HepG2 (cell line): ENCODE measurements around the gene CNTN5. TPM values are rescaled to one million over a fixed set of nuclear protein-coding genes. Genes with fewer than 3 reads are reported as not detected.

Experiments
- ATAC-seq: fragments of 200-7000 bp; cut with Tn5 transposase; 3 replicates; pipeline ENCODE4 v1.9.1; 2020; ENCODE audit warnings: mild to moderate bottlenecking, moderate library complexity
- BruUV-seq: library from RNA; stranded (reverse); fragments of 400-500 nt; replicated peaks from 2 replicates; lab custom pipeline; 2021; lab: Mats Ljungman, UMichigan
- CTCF ChIA-PET: fragments of 300-600 bp; formaldehyde crosslinking; extraction: SDS; loops from one replicate; lab custom pipeline; 2021; ENCODE audit warnings: low total read pairs, inconsistent platforms, low intra/inter-chr PET ratio; lab: Yijun Ruan, JAX
- POLR2A ChIA-PET: fragments of 350-600 bp; sonication (Branson Sonifier 250); formaldehyde crosslinking; loops from one replicate; lab custom pipeline; 2020; ENCODE audit warnings: antibody characterized with exemption, inconsistent platforms; lab: Yijun Ruan, JAX
- DNase-seq: peaks from one replicate; pipeline ENCODE4 v3.0.0-alpha.2; 2015; ENCODE audit warnings: low spot score
- FAIRE-seq: peaks from 3 replicates; lab custom pipeline; 2011; peaks lifted over from hg19 to GRCh38; lab: Jason Lieb, UNC
- H2AFZ ChIP-seq: one replicate; pipeline ENCODE4 v1.6.1; 2011; ENCODE audit warnings: low read length, inconsistent platforms
- H3K27ac ChIP-seq: fragments of 300-600 bp; 3 replicates; pipeline ENCODE4 v1.8.0; 2011; ENCODE audit warnings: mixed run types, mild to moderate bottlenecking, mixed read lengths, low read length, inconsistent platforms; ENCODE audit not compliant: insufficient read depth; ENCODE audit errors: extremely low read length
- H3K27me3 ChIP-seq, 2 experiments: fragments of 200-600 bp in 1 of 2; 2 replicates in 1 of 2; 3 replicates in 1 of 2; pipeline versions ENCODE4 v1.6.0 to v1.8.0; 2011; ENCODE audit warnings: low read length in 2 of 2, mild to moderate bottlenecking in 2 of 2, moderate library complexity in 2 of 2, inconsistent platforms in 1 of 2; ENCODE audit not compliant: insufficient read depth in 2 of 2, control insufficient read depth in 1 of 2
- H3K36me3 ChIP-seq, 2 experiments: fragments of 200-600 bp in 1 of 2; replicated peaks in 1 of 2; 2 replicates in 1 of 2; 3 replicates in 1 of 2; pipeline versions ENCODE4 v1.5.1 to v1.8.0; 2011; ENCODE audit warnings: low read length in 2 of 2, inconsistent platforms in 1 of 2; ENCODE audit not compliant: insufficient read depth in 2 of 2, control insufficient read depth in 1 of 2
- H3K4me1 ChIP-seq: 2 replicates; pipeline ENCODE4 v1.5.1; 2012; ENCODE audit warnings: low read length, inconsistent platforms; ENCODE audit not compliant: insufficient read depth
- H3K4me2 ChIP-seq: 2 replicates; pipeline ENCODE4 v1.6.0; 2011; ENCODE audit warnings: low read depth, low read length, inconsistent platforms
- H3K4me3 ChIP-seq, 3 experiments: fragments of 200-600 bp in 1 of 3; sonication (generic), shearing (Covaris generic) in 1 of 3; replicated peaks in 1 of 3; 2 replicates each; pipeline ENCODE4 v1.5.1; 2011 to 2016; ENCODE audit warnings: low read length in 3 of 3, inconsistent platforms in 2 of 3, low read depth in 2 of 3, mild to moderate bottlenecking in 2 of 3, control low read depth in 1 of 3, mixed read lengths in 1 of 3; ENCODE audit not compliant: insufficient read depth in 1 of 3
- H3K79me2 ChIP-seq: one replicate; pipeline ENCODE4 v1.6.1; 2011; ENCODE audit warnings: low read length, inconsistent platforms; ENCODE audit not compliant: insufficient read depth
- H3K9ac ChIP-seq: 2 replicates; pipeline ENCODE4 v1.6.0; 2011; ENCODE audit warnings: mild to moderate bottlenecking, low read depth, low read length, inconsistent platforms; ENCODE audit not compliant: insufficient read depth
- H3K9me3 ChIP-seq: 2 replicates; pipeline ENCODE4 v1.5.1; 2012; ENCODE audit warnings: mild to moderate bottlenecking, low read length
- H4K20me1 ChIP-seq: 2 replicates; pipeline ENCODE4 v1.6.0; 2011; ENCODE audit warnings: inconsistent platforms, mild to moderate bottlenecking, low read length, moderate library complexity; ENCODE audit not compliant: insufficient read depth
- CENPBD1 ChIP-seq: sonication (generic); formaldehyde crosslinking; IDR thresholded peaks from 2 replicates; pipeline ENCODE4 v1.8.0; 2022; ENCODE audit warnings: missing genetic modification reagents, low read depth, mild to moderate bottlenecking, borderline replicate concordance
- CERS6 ChIP-seq: sonication (generic); formaldehyde crosslinking; IDR thresholded peaks from 2 replicates; pipeline ENCODE4 v1.5.0; 2020; ENCODE audit warnings: missing genetic modification reagents
- EED ChIP-seq: sonication (generic); formaldehyde crosslinking; IDR thresholded peaks from 2 replicates; pipeline ENCODE4 v1.5.0; 2020; ENCODE audit warnings: mild to moderate bottlenecking, missing genetic modification reagents
- FOXM1 ChIP-seq: sonication (generic); formaldehyde crosslinking; IDR thresholded peaks from 2 replicates; pipeline ENCODE4 v1.5.0; 2020; ENCODE audit warnings: missing genetic modification reagents
- KLF12 ChIP-seq: sonication (generic); formaldehyde crosslinking; IDR thresholded peaks from 2 replicates; pipeline ENCODE4 v1.4.0; 2020; ENCODE audit warnings: missing genetic modification reagents, borderline replicate concordance
- NRL ChIP-seq: sonication (generic); formaldehyde crosslinking; IDR thresholded peaks from 2 replicates; pipeline ENCODE4 v1.5.0; 2020; ENCODE audit warnings: missing genetic modification reagents, mild to moderate bottlenecking, moderate library complexity, borderline replicate concordance
- PITX1 ChIP-seq: sonication (generic); formaldehyde crosslinking; IDR thresholded peaks from 2 replicates; pipeline ENCODE4 v1.5.1; 2020; ENCODE audit warnings: mild to moderate bottlenecking, missing genetic modification reagents
- SIX4 ChIP-seq: sonication (generic); formaldehyde crosslinking; IDR thresholded peaks from 2 replicates; pipeline ENCODE4 v1.4.0; 2020; ENCODE audit warnings: missing genetic modification reagents
- TBX2 ChIP-seq: sonication (generic); formaldehyde crosslinking; IDR thresholded peaks from 2 replicates; pipeline ENCODE4 v1.5.0; 2020; ENCODE audit warnings: missing genetic modification reagents, mild to moderate bottlenecking, borderline replicate concordance
- XRCC5 ChIP-seq: fragments of 200-400 bp; formaldehyde crosslinking; optimal IDR thresholded peaks from 2 replicates; pipeline ENCODE3; 2017; ENCODE audit warnings: mild to moderate bottlenecking, low read length
- YEATS2 ChIP-seq: sonication (generic); formaldehyde crosslinking; IDR thresholded peaks from 2 replicates; pipeline ENCODE4 v1.4.0; 2020; ENCODE audit warnings: missing genetic modification reagents, borderline replicate concordance
- ZFP36L1 ChIP-seq: sonication (generic); formaldehyde crosslinking; IDR thresholded peaks from 2 replicates; pipeline ENCODE4 v1.8.0; 2022; ENCODE audit warnings: mild to moderate bottlenecking, missing genetic modification reagents, moderate library complexity
- ZNF263 ChIP-seq: sonication (generic); formaldehyde crosslinking; IDR thresholded peaks from 2 replicates; pipeline ENCODE4 v1.4.0; 2020; ENCODE audit warnings: missing genetic modification reagents
- ZNF672 ChIP-seq: sonication (generic); formaldehyde crosslinking; IDR thresholded peaks from 2 replicates; pipeline ENCODE4 v1.8.1; 2022; ENCODE audit warnings: missing genetic modification reagents
- ZNF746 ChIP-seq: sonication (generic); formaldehyde crosslinking; IDR thresholded peaks from 2 replicates; pipeline ENCODE4 v1.8.0; 2022; ENCODE audit warnings: mild to moderate bottlenecking, missing genetic modification reagents
- ZNF773 ChIP-seq: sonication (generic); formaldehyde crosslinking; IDR thresholded peaks from 2 replicates; pipeline ENCODE4 v1.4.0; 2020; ENCODE audit warnings: missing genetic modification reagents, borderline replicate concordance
- in situ Hi-C: cut with HindIII; loops from 2 replicates; pipeline ENCODE4 v1.10.0; 2017; ENCODE audit warnings: low pct_unique_long_range_greater_than_20kb; ENCODE audit not compliant: extremely low pct_ligation_motif_present
- intact Hi-C: fragments of 100-400 bp; cut with micrococcal nuclease; formaldehyde crosslinking; loops from one replicate; pipeline ENCODE4 v1.10.0; 2022; ENCODE audit not compliant: unreplicated experiment
- polyA plus RNA-seq, 8 experiments: library from polyadenylated mRNA; depleted of rRNA in 3 of 8; stranded (reverse) in 7 of 8; unstranded in 1 of 8; fragments of >200 nt; fragmentation: Illumina TruSeq in 4 of 8; extraction: Trizol in 4 of 8; gene quantifications; 2 replicates each; pipeline versions ENCODE4 v1.2.1 to v1.2.3, GENCODE V29; 2011 to 2016; ENCODE audit warnings: low read depth in 4 of 8, missing spikeins in 1 of 8, mixed read lengths in 1 of 8; ENCODE audit not compliant: insufficient read depth in 1 of 8
- total RNA-seq, 5 experiments: library from RNA; depleted of rRNA; stranded (reverse); fragments of >200 nt; fragmentation: Illumina TruSeq; extraction: Trizol; gene quantifications; 2 replicates each; pipeline ENCODE4 v1.2.3, GENCODE V29; 2016; ENCODE audit warnings: low read depth in 1 of 5
- TF ChIP-seq, protein P1 (sequence below): sonication (generic); formaldehyde crosslinking; IDR thresholded peaks from 2 replicates; pipeline ENCODE4 v1.9.0; 2021; ENCODE audit warnings: missing genetic modification reagents, mild to moderate bottlenecking, borderline replicate concordance
- TF ChIP-seq, protein P2 (sequence below): sonication (generic); formaldehyde crosslinking; IDR thresholded peaks from 2 replicates; pipeline ENCODE4 v1.4.0; 2020; ENCODE audit warnings: mild to moderate bottlenecking, missing genetic modification reagents
- TF ChIP-seq, protein P3 (sequence below): sonication (generic); formaldehyde crosslinking; IDR thresholded peaks from 2 replicates; pipeline ENCODE4 v1.5.1; 2020; ENCODE audit warnings: missing genetic modification reagents, mild to moderate bottlenecking, borderline replicate concordance
- TF ChIP-seq, protein P4 (sequence below): sonication (generic); formaldehyde crosslinking; IDR thresholded peaks from 2 replicates; pipeline ENCODE4 v1.4.0; 2020; ENCODE audit warnings: missing genetic modification reagents

The CNTN5 gene
- total and polyA plus RNA-seq, 2 of the 13 experiments (the other 11 are each of a cell fraction or from before 2014, with no cell fraction given), result not detected

DNA sequence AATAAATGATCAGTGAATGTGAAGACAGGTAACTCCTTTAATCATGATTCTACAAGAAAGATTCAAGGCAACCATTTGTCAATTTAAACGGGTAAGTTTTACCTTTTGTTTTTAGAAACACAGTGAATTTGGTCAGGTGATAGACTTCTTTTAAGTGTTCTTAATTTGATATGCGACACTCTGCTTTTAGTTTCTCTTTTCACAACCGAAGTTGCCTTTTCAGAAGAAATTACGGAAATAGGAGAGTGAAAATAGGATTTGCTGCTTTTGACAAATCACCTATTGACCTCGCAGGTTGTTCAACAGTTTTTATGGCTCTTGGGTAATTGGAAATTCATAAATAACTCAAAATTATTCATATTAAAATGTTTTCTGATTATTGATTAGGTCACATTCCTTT lies 142.1 kb downstream of the CNTN5 start (continued):
- no peak for TF ChIP-seq TBX2 (CRISPR knock-in tag)
- no peak for TF ChIP-seq ZNF263 (CRISPR knock-in tag)
- TF ChIP-seq ZNF773, result no peak
- TF ChIP-seq, protein P1, sequence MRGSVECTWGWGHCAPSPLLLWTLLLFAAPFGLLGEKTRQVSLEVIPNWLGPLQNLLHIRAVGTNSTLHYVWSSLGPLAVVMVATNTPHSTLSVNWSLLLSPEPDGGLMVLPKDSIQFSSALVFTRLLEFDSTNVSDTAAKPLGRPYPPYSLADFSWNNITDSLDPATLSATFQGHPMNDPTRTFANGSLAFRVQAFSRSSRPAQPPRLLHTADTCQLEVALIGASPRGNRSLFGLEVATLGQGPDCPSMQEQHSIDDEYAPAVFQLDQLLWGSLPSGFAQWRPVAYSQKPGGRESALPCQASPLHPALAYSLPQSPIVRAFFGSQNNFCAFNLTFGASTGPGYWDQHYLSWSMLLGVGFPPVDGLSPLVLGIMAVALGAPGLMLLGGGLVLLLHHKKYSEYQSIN (CRISPR knock-in tag), result no peak
- TF ChIP-seq, protein P2, sequence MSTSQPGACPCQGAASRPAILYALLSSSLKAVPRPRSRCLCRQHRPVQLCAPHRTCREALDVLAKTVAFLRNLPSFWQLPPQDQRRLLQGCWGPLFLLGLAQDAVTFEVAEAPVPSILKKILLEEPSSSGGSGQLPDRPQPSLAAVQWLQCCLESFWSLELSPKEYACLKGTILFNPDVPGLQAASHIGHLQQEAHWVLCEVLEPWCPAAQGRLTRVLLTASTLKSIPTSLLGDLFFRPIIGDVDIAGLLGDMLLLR (CRISPR knock-in tag), result no peak
- no peak for TF ChIP-seq ZNF746 (CRISPR knock-in tag)
- no peak for TF ChIP-seq CERS6

GRCh38 chr11:99170591-99170990 lies 149.8 kb downstream of the CNTN5 start:
- POLR2A ChIA-PET, result no interaction called here
- Histone ChIP-seq H2AFZ (no peak overlapping the region), H4K20me1 (no peaks in the 10 kb centered on the region), H3K27me3 (no peaks in the 10 kb centered on the region; a peak in 1 of 5 replicates), H3K79me2 (no peaks in the 10 kb centered on the region), H3K36me3 (no peaks in the 10 kb centered on the region), H3K9ac (no peak overlapping the region), H3K9me3 (no peaks in the 10 kb centered on the region), H3K4me3 (no peak overlapping the region), H3K4me2 (no peak overlapping the region), H3K27ac (no peak overlapping the region), H3K4me1 (no peaks in the 10 kb centered on the region)
- BruUV-seq, result no TSS peak
- DNase-seq, result no peak
- no peak for ATAC-seq
- in situ Hi-C loops, result no loop called here
- CTCF ChIA-PET, result no interaction called here
- no peak for FAIRE-seq
- intact Hi-C loops, result no loop called here
- TF ChIP-seq EED (CRISPR knock-in tag) (no peak), KLF12 (CRISPR knock-in tag) (no peak), NRL (CRISPR knock-in tag) (no peak), CENPBD1 (CRISPR knock-in tag) (no peak), XRCC5 (no peak), YEATS2 (CRISPR knock-in tag) (no peak), PITX1 (CRISPR knock-in tag) (no peak), ZFP36L1 (CRISPR knock-in tag) (no peak), SIX4 (CRISPR knock-in tag) (no peak), ZNF672 (no peak), FOXM1 (CRISPR knock-in tag) (no peak)
- TF ChIP-seq, protein P3, sequence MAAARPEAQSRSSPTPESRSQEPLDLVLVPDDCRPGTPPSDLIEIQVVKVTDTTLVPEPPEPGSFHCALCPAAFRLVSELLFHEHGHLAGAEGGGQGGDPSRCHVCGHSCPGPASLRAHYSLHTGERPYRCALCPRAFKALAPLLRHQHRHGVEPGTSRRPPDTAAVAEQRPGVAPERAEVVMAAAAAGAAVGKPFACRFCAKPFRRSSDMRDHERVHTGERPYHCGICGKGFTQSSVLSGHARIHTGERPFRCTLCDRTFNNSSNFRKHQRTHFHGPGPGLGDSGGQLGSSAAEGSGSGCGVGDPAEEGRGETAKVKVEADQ (CRISPR knock-in tag), result no peak
- TF ChIP-seq, protein P4, sequence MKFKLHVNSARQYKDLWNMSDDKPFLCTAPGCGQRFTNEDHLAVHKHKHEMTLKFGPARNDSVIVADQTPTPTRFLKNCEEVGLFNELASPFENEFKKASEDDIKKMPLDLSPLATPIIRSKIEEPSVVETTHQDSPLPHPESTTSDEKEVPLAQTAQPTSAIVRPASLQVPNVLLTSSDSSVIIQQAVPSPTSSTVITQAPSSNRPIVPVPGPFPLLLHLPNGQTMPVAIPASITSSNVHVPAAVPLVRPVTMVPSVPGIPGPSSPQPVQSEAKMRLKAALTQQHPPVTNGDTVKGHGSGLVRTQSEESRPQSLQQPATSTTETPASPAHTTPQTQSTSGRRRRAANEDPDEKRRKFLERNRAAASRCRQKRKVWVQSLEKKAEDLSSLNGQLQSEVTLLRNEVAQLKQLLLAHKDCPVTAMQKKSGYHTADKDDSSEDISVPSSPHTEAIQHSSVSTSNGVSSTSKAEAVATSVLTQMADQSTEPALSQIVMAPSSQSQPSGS (CRISPR knock-in tag), result no peak
